Measurements from ENCODE around the gene ZNF175.

The ZNF175 gene

DNA sequence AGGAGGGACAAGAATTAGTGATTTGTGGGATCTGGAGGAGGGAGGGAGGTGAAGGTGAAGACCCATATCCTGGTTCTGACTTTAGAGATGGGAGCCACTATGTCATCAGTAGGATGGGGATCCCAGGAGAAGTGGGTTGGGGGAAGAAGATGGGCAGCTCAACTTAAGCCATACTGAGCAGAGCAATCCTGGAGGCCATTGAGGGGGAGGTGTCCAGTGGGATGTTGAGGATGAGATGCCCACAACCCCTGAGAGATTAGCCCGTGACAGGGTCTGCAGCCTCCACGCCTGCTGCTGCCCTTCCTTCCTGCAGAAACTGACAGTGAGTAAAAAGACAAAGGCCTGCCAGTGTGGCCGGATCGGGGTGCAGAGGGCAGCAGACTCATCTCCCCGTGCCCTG lies 28.4 kb upstream of the ZNF175 start:
- CTCF ChIA-PET: no interaction called here
- TF ChIP-seq, protein P1, sequence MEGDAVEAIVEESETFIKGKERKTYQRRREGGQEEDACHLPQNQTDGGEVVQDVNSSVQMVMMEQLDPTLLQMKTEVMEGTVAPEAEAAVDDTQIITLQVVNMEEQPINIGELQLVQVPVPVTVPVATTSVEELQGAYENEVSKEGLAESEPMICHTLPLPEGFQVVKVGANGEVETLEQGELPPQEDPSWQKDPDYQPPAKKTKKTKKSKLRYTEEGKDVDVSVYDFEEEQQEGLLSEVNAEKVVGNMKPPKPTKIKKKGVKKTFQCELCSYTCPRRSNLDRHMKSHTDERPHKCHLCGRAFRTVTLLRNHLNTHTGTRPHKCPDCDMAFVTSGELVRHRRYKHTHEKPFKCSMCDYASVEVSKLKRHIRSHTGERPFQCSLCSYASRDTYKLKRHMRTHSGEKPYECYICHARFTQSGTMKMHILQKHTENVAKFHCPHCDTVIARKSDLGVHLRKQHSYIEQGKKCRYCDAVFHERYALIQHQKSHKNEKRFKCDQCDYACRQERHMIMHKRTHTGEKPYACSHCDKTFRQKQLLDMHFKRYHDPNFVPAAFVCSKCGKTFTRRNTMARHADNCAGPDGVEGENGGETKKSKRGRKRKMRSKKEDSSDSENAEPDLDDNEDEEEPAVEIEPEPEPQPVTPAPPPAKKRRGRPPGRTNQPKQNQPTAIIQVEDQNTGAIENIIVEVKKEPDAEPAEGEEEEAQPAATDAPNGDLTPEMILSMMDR (IDR thresholded peaks at IDR 0.05; ENCODE audit: insufficient read depth, low read length, missing control alignments): no peak
- no peak overlapping the region for H3K4me3 ChIP-seq (ENCODE audit: low read depth, low read length)
- POLR2A ChIA-PET: no interaction called here
- DNase-seq (ENCODE audit: low read depth, low spot score): no peak

DNA sequence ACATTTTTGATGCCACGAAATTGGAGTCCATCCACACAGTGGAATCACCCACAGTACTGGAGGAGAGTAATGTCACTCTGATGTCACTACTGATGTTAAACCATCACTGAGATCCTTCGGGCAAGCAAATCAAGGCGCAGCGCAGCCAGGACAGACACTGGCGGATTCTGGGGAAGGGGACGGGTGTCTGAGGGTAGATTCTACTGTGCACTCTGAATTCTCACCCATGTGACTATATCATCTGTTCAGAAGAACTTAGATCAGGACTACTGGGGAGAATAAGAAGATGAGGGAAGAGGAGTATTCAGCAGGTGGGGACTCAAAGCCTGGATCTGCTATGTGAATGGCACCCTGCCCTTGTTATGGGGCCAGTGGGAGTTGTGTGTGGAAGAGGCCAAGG lies 27.0 kb upstream of the ZNF175 start:
- DNase-seq (ENCODE audit: low read depth, low spot score): no peak
- ChIA-PET CTCF (no interaction called here), POLR2A (no interaction called here)
- H3K4me3 ChIP-seq (ENCODE audit: low read depth, low read length): no peak overlapping the region
- TF ChIP-seq, protein P1 (IDR thresholded peaks at IDR 0.05; ENCODE audit: insufficient read depth, low read length, missing control alignments): no peak

DNA sequence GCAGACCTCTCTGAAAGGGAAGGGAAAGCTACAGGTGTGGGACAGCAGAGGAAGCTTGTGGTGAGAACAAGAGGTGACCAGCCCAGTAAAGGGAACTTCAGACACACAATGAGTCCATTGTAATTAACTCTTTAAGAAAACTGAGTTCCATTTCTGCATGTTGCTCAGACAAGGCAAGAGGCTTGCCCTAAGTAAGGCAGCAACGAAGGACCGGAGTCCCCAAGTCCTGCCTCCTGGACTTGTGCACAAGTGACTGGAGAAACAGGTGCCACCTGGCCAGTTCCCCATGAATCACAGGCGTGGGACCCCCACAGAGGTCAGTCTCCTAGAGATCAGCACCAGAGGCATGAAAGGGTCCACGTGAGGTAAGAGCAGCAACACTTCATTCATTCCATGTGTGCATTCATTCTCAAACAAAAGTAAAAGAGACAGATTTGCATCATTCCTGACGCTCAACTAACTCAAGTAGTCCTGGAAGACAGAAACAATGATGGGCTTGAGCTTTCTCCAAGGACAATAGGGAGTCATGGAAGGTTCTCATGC lies 24.9 kb upstream of the ZNF175 start:
- H3K4me3 ChIP-seq (ENCODE audit: low read depth, low read length): no peak overlapping the region
- DNase-seq (ENCODE audit: low read depth, low spot score): no peak
- TF ChIP-seq, protein P1 (IDR thresholded peaks at IDR 0.05; ENCODE audit: insufficient read depth, low read length, missing control alignments): no peak
- ChIA-PET CTCF (no interaction called here), POLR2A (no interaction called here)

DNA sequence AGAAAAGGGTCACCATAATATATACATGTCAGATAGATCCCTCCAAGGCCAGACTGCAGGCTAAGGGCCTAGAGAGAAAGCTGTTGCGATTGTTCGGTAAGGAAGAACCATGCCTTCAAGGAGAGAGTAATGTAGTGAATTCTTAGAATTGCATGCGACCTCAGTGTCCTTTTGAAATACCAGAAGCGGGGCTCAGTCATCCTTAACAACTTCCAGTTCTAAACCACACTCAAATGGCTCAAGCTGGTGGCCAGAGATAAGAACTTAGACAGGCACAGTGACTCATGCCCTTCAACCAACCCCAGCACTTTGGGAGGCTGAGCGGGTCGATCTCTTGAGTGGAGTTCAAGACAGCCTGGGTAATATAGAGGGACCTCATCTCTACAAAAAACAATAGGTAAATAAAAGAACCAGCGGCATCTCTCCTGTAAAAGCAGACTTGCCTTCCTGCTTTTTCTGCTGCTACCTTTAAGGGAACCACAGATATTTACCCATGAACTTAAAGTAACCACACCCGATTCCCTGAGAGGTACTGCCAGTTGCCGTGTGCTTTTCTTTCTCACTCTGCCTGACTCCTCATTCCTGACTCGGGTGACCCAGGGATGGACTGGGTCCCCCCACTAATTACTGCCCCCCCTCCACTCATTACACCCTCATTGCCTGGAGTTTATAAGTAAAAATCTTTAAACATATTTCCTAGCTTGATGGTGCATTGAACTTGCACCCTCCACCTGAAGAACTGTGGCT lies 24.3 kb upstream of the ZNF175 start:
- no peak overlapping the region for H3K4me3 ChIP-seq (ENCODE audit: low read depth, low read length)
- TF ChIP-seq, protein P1 (IDR thresholded peaks at IDR 0.05; ENCODE audit: insufficient read depth, low read length, missing control alignments): no peak
- no peak for DNase-seq (ENCODE audit: low read depth, low spot score)
- CTCF ChIA-PET: interaction anchor here (1.2 kb wide), 1 partner anchor 32 kb away, joined by 3 read pairs; no protein-coding TSS in a partner anchor
- POLR2A ChIA-PET: no interaction called here

DNA sequence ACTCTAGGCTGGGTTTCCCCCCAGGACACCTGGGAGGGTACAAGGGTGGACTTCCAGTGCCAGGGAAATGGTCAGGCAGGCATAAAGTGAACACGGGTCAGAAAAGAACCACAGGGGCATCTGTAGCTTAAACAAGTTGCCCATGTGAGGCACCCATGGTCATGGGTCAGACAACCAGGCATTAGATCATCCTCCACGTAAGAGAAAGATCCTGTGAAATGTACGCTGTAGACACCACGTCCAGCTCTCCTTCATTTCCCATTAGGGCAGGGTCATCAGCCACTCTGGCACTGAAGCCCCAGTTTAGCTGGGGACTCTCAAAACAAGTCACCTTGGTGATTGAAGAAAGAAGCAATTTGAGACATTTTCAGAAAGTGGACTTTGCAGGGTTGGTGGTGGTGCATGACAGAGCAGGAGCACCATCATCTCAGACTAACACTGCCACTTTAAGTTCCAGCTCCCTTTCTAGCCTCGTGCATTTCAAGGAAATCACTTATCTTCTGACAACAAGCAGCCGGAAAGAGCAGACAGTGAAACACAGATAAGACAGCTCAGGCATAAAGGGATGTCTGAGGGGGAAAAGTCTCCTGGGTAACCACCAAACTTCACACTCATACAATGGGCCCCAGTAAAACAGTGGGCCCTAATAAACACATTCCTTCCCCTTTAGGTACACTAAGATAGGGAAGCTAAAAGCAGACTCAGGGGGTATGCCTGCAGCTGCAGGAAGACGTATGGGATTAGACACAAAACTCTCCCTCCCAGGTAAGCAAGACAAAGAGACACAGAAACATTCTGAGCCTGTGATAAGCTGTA lies 23.5 kb upstream of the ZNF175 start:
- CTCF ChIA-PET: interaction anchor here (1.2 kb wide), 1 partner anchor 32 kb away, joined by 3 read pairs; no protein-coding TSS in a partner anchor
- H3K4me3 ChIP-seq (ENCODE audit: low read depth, low read length): no peak overlapping the region
- POLR2A ChIA-PET: no interaction called here
- TF ChIP-seq, protein P1 (IDR thresholded peaks at IDR 0.05; ENCODE audit: insufficient read depth, low read length, missing control alignments): no peak
- DNase-seq (ENCODE audit: low read depth, low spot score): no peak

DNA sequence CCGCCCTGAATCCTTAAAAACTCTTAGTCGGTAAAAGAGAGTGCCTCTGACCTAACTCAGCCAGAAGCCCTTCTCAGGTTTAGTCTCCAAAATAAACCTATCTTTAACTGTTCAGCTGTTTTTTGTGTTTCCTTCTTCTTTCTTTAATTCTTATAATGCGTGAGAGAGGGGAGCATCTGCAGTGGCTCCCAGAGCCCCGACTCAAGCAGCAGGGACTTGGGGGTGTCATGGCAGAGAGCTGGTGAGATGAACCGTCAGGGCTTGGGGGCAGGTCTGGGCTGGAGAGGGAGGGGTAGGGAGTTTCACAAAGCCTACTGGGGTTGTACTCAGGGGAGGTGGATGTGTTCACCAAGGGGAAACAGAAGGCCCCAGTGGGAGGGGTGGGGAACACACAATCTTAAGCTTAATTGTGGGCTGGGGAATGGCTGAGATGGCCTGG lies 22.9 kb upstream of the ZNF175 start:
- ChIA-PET POLR2A (no interaction called here), CTCF (interaction anchor here (1.2 kb wide), 1 partner anchor 33 kb away, joined by 3 read pairs; no protein-coding TSS in a partner anchor)
- no peak overlapping the region for H3K4me3 ChIP-seq (ENCODE audit: low read depth, low read length)
- TF ChIP-seq, protein P1 (IDR thresholded peaks at IDR 0.05; ENCODE audit: insufficient read depth, low read length, missing control alignments): no peak
- DNase-seq (ENCODE audit: low read depth, low spot score): no peak

Measured in AG04449 (cell line).